Measurements from ENCODE around the gene SPIN1. TPM values are rescaled to one million over a fixed set of nuclear protein-coding genes. Genes with fewer than 3 reads are reported as not detected.

The SPIN1 gene
- total and polyA plus RNA-seq, 8 donors, result 17.8 to 53.4 (median 28.8) TPM

GRCh38 chr9:88503081-88503844 lies 115.0 kb downstream of the SPIN1 start:
- no peaks in the 10 kb centered on the region for H3K4me1 ChIP-seq
- no peaks in the 10 kb centered on the region for H3K27me3 ChIP-seq
- H3K4me3 ChIP-seq, result no peak overlapping the region
- intact Hi-C loops (cut with DNase I), result no loop called here
- ATAC-seq (no peak), DNase-seq (no peak), FAIRE-seq (no peak)
- no peaks in the 10 kb centered on the region for H3K36me3 ChIP-seq
- WGBS, 2 donors, result 83 to 87% methylated on average over 18 of the region's 18 CpGs
- H3K27ac ChIP-seq, result no peak overlapping the region
- no peak for TF ChIP-seq CTCF (IDR thresholded peaks at IDR 0.05)
- no peaks in the 10 kb centered on the region for H3K9me3 ChIP-seq

- ATAC-seq, result no peak
- no peak for FAIRE-seq
- Histone ChIP-seq H3K27ac (no peak overlapping the region), H3K36me3 (no peaks in the 10 kb centered on the region), H3K4me3 (no peak overlapping the region), H3K9me3 (no peaks in the 10 kb centered on the region), H3K27me3 (no peaks in the 10 kb centered on the region), H3K4me1 (no peaks in the 10 kb centered on the region)
- peak in 1 of 6 donors; percentile 35 for DNase-seq
- no peak for TF ChIP-seq CTCF (IDR thresholded peaks at IDR 0.05)
- WGBS, 2 donors, result 89 to 94% methylated on average over 17 of the region's 17 CpGs
- intact Hi-C loops (cut with DNase I), result no loop called here
These were observed 115.9 kb downstream of the SPIN1 start for GRCh38 chr9:88503845-88504764.

- WGBS, 2 donors, result 83 to 87% methylated on average over 2 of the region's 2 CpGs
- Histone ChIP-seq H3K27ac (no peak overlapping the region), H3K27me3 (no peaks in the 10 kb centered on the region), H3K4me3 (no peak overlapping the region), H3K9me3 (no peaks in the 10 kb centered on the region), H3K36me3 (no peaks in the 10 kb centered on the region), H3K4me1 (no peaks in the 10 kb centered on the region)
- no peak for FAIRE-seq
- no peak for ATAC-seq
- DNase-seq, result no peak
- no peak for TF ChIP-seq CTCF (IDR thresholded peaks at IDR 0.05)
- intact Hi-C loops (cut with DNase I), result no loop called here
These were observed 120.1 kb downstream of the SPIN1 start for GRCh38 chr9:88508326-88508725.

- Histone ChIP-seq H3K27me3 (no peaks in the 10 kb centered on the region), H3K27ac (no peak overlapping the region), H3K9me3 (no peaks in the 10 kb centered on the region), H3K36me3 (no peaks in the 10 kb centered on the region), H3K4me3 (no peak overlapping the region), H3K4me1 (no peaks in the 10 kb centered on the region)
- WGBS, 2 donors, result 66 to 69% methylated on average over 4 of the region's 4 CpGs
- intact Hi-C loops (cut with DNase I), result no loop called here
- ATAC-seq (no peak), DNase-seq (peak in 1 of 6 donors; percentile 3), FAIRE-seq (no peak)
- no peak for TF ChIP-seq CTCF (IDR thresholded peaks at IDR 0.05)
These were observed 123.7 kb downstream of the SPIN1 start for GRCh38 chr9:88511906-88512305.
